GM12892 (cell line): ENCODE results near the gene LHFPL2.

Experiments used
- POLR2AphosphoS5 ChIP-seq: IDR thresholded peaks from 2 replicates; pipeline ENCODE4 v1.6.1; 2011; ENCODE audit warnings: low read depth, low read length, control low read depth
- TAF1 ChIP-seq: IDR thresholded peaks from 2 replicates; pipeline ENCODE4 v1.6.1; 2011; ENCODE audit warnings: low read depth, mild to moderate bottlenecking, control low read depth, low read length, borderline replicate concordance

- TF ChIP-seq TAF1 = no peak
- no peak for TF ChIP-seq POLR2AphosphoS5
Observed at GRCh38 chr5:78689540-78690252, 41.1 kb upstream of the LHFPL2 start.
